ENCODE measurements around the gene SCN7A. TPM values are rescaled to one million over a fixed set of nuclear protein-coding genes. Genes with fewer than 3 reads are reported as not detected.
"Not testable (repeated sequence)": the region's sequence is repeated elsewhere in the genome, so short reads cannot be mapped to it uniquely, and the experiment has no call there.

Gene SCN7A
- total RNA-seq, 2 experiments from 2014 or later = not detected

DNA sequence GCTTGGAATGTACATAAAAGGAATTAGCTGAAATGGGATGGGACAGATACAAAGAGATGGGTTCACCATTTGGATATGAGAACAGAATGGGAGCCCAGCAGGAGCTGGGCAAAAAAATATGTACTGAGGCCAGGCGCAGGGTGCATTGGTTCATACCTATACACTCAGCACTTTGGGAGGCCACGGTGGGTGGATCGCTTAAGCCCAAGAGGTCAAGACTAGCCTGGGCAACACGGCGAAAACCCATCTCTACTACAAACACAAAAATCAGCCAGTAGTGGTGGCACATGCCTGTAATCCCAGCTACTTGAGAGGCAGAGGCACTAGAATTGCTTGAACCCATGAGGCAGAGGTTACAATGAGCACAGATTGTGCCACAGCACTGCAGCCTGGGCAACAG is 30.4 kb downstream of the SCN7A start:
- no peak overlapping the region for H3K4me3 ChIP-seq (ENCODE audit: low read depth, low read length, poor library complexity, severe bottlenecking)
- no peak overlapping the region for H2AFZ ChIP-seq (ENCODE audit: low read length)
- H3K79me2 ChIP-seq (ENCODE audit: insufficient read depth, low read depth, low read length) = no peaks in the 10 kb centered on the region
- intact Hi-C loops (cut with micrococcal nuclease; ENCODE audit: unreplicated experiment) = no loop called here
- no peak overlapping the region for H3K27ac ChIP-seq (ENCODE audit: low read depth, low read length, poor library complexity, severe bottlenecking)
- H3K4me1 ChIP-seq (ENCODE audit: insufficient read depth, low read length, poor library complexity, severe bottlenecking) = no peaks in the 10 kb centered on the region
- TF ChIP-seq, protein P1, sequence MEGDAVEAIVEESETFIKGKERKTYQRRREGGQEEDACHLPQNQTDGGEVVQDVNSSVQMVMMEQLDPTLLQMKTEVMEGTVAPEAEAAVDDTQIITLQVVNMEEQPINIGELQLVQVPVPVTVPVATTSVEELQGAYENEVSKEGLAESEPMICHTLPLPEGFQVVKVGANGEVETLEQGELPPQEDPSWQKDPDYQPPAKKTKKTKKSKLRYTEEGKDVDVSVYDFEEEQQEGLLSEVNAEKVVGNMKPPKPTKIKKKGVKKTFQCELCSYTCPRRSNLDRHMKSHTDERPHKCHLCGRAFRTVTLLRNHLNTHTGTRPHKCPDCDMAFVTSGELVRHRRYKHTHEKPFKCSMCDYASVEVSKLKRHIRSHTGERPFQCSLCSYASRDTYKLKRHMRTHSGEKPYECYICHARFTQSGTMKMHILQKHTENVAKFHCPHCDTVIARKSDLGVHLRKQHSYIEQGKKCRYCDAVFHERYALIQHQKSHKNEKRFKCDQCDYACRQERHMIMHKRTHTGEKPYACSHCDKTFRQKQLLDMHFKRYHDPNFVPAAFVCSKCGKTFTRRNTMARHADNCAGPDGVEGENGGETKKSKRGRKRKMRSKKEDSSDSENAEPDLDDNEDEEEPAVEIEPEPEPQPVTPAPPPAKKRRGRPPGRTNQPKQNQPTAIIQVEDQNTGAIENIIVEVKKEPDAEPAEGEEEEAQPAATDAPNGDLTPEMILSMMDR (conservative IDR thresholded peaks at IDR 0.05; ENCODE audit: low read length) = no peak
- TF ChIP-seq EZH2phosphoT487 (IDR thresholded peaks at IDR 0.05; ENCODE audit: borderline replicate concordance, low read depth, low read length) = no peak
- no peak for DNase-seq (ENCODE audit: low spot score)
- H3K4me2 ChIP-seq (ENCODE audit: low read length) = no peak overlapping the region
- BruUV-seq (replicated peaks) = no TSS peak
- H3K9me2 ChIP-seq (ENCODE audit: insufficient read depth, low read length) = no peaks in the 10 kb centered on the region
- ChIA-PET POLR2A (no interaction called here), CTCF (ENCODE audit: unreplicated experiment) (no interaction called here)
- H3K9me3 ChIP-seq (ENCODE audit: low read length) = no peaks in the 10 kb centered on the region
- H3K36me3 ChIP-seq (ENCODE audit: insufficient read depth, low read length) = no peaks in the 10 kb centered on the region
- H4K20me1 ChIP-seq (ENCODE audit: insufficient read depth, low read length) = no peaks in the 10 kb centered on the region

DNA sequence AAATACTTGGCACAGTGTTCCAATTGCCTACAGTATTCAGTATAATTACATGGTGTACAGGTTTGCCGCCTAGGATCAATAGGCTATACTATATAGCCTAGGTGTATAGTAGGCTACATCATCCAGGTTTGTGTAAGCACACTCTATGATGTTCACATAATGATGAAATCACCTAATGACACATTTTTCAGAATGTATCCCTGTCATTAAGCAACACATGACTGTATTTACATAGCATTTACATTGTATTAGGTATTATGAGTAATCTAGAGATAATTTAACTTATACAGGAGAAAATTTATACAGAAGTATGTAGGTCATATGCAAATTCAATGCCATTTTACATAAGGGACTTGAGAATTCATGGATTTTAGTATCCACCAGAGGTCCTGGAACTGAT is 35.4 kb downstream of the SCN7A start:
- H3K79me2 ChIP-seq (ENCODE audit: insufficient read depth, low read depth, low read length) = no peaks in the 10 kb centered on the region
- H3K36me3 ChIP-seq (ENCODE audit: insufficient read depth, low read length) = no peaks in the 10 kb centered on the region
- H3K4me3 ChIP-seq (ENCODE audit: low read depth, low read length, poor library complexity, severe bottlenecking) = no peak overlapping the region
- H3K9me3 ChIP-seq (ENCODE audit: low read length) = no peaks in the 10 kb centered on the region
- no peak overlapping the region for H3K27ac ChIP-seq (ENCODE audit: low read depth, low read length, poor library complexity, severe bottlenecking)
- no peak overlapping the region for H3K4me2 ChIP-seq (ENCODE audit: low read length)
- H3K4me1 ChIP-seq (ENCODE audit: insufficient read depth, low read length, poor library complexity, severe bottlenecking) = no peaks in the 10 kb centered on the region
- no peak overlapping the region for H2AFZ ChIP-seq (ENCODE audit: low read length)
- H4K20me1 ChIP-seq (ENCODE audit: insufficient read depth, low read length) = no peaks in the 10 kb centered on the region
- CTCF ChIA-PET (ENCODE audit: unreplicated experiment) = no interaction called here
- DNase-seq (ENCODE audit: low spot score) = no peak
- POLR2A ChIA-PET = interaction anchor here (0.5 to 0.6 kb wide), 2 partner anchors 189 to 1121 kb away, joined by 3 to 4 read pairs; no protein-coding TSS in a partner anchor
- TF ChIP-seq, protein P1 (conservative IDR thresholded peaks at IDR 0.05; ENCODE audit: low read length) = no peak
- no peak for TF ChIP-seq EZH2phosphoT487 (IDR thresholded peaks at IDR 0.05; ENCODE audit: borderline replicate concordance, low read depth, low read length)
- BruUV-seq (replicated peaks) = no TSS peak
- no peaks in the 10 kb centered on the region for H3K9me2 ChIP-seq (ENCODE audit: insufficient read depth, low read length)
- intact Hi-C loops (cut with micrococcal nuclease; ENCODE audit: unreplicated experiment) = no loop called here

DNA sequence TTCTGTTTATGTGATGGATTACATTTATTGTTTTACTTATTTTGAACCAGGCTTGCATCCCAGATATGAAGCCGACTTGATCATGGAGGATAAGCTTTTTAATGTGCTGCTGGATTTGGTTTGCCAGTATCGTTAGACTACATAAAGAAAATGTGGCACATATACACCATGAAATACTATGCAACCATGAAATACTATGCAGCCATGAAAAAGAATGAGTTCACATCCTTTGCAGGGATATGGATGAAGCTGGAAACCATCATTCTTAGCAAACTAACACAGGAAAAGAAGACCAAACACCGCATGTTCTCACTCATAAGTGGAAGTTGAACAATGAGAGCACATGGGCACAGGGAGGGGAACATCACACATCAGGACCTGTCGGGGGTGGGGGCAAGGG is 38.2 kb downstream of the SCN7A start:
- H3K4me3 ChIP-seq (ENCODE audit: low read depth, low read length, poor library complexity, severe bottlenecking); H3K4me1 ChIP-seq (ENCODE audit: insufficient read depth, low read length, poor library complexity, severe bottlenecking); H3K9me3 ChIP-seq (ENCODE audit: low read length); H3K27ac ChIP-seq (ENCODE audit: low read depth, low read length, poor library complexity, severe bottlenecking); H3K36me3 ChIP-seq (ENCODE audit: insufficient read depth, low read length); H3K79me2 ChIP-seq (ENCODE audit: insufficient read depth, low read depth, low read length); BruUV-seq (replicated peaks); H4K20me1 ChIP-seq (ENCODE audit: insufficient read depth, low read length); DNase-seq (ENCODE audit: low spot score); intact Hi-C loops (cut with micrococcal nuclease; ENCODE audit: unreplicated experiment); H2AFZ ChIP-seq (ENCODE audit: low read length); H3K9me2 ChIP-seq (ENCODE audit: insufficient read depth, low read length); POLR2A ChIA-PET; CTCF ChIA-PET (ENCODE audit: unreplicated experiment); H3K4me2 ChIP-seq (ENCODE audit: low read length): not testable (repeated sequence)

All from OCI-LY7 (cell line).